Immature natural killer cell (primary cell): ENCODE measurements around the gene TMOD4. TPM values are rescaled to one million over a fixed set of nuclear protein-coding genes. Genes with fewer than 3 reads are reported as not detected.
A peak's percentile ranks its signal among the peaks of the same experiment; 100 is the strongest.

Experiments
- DNase-seq, 3 donors: peaks; one replicate each; pipeline ENCODE4 v3.0.0; 2022; ENCODE audit warnings: mixed read lengths in 1 of 3
- H3K27ac Mint-ChIP-seq, 6 donors: one replicate each; pipeline ENCODE4 v1.8.0; 2020; ENCODE audit warnings: mixed read lengths in 6 of 6, mild to moderate bottlenecking in 5 of 6, inconsistent platforms in 4 of 6, moderate library complexity in 3 of 6
- H3K27me3 Mint-ChIP-seq, 3 donors: one replicate each; pipeline ENCODE4 v1.8.0; 2020 to 2021; ENCODE audit warnings: low read depth in 3 of 3, mild to moderate bottlenecking in 3 of 3, mixed read lengths in 3 of 3, moderate library complexity in 3 of 3, inconsistent platforms in 1 of 3
- H3K36me3 Mint-ChIP-seq, 3 donors: one replicate each; pipeline ENCODE4 v1.8.0; 2020; ENCODE audit warnings: mixed read lengths in 3 of 3, inconsistent platforms in 2 of 3, mild to moderate bottlenecking in 2 of 3
- H3K4me1 Mint-ChIP-seq, 2 donors: one replicate each; pipeline ENCODE4 v1.8.0; 2020; ENCODE audit warnings: inconsistent platforms in 2 of 2, mild to moderate bottlenecking in 2 of 2, mixed read lengths in 2 of 2, moderate library complexity in 1 of 2
- H3K4me3 Mint-ChIP-seq, 5 donors: one replicate each; pipeline ENCODE4 v1.8.0; 2020; ENCODE audit warnings: mild to moderate bottlenecking in 5 of 5, mixed read lengths in 5 of 5, inconsistent platforms in 3 of 5, moderate library complexity in 3 of 5
- H3K9me3 Mint-ChIP-seq, 6 donors: one replicate each; pipeline ENCODE4 v1.8.0; 2020; ENCODE audit warnings: mild to moderate bottlenecking in 6 of 6, mixed read lengths in 6 of 6, inconsistent platforms in 4 of 6, moderate library complexity in 3 of 6
- polyA plus RNA-seq, 3 donors: library from polyadenylated mRNA; unstranded; fragments of 300-500 nt; fragmentation: Illumina TruSeq; gene quantifications; one replicate each; pipeline ENCODE4 v1.2.3, GENCODE V29; 2021

The TMOD4 gene
- polyA plus RNA-seq, 3 donors from 2014 or later: 1.3 TPM; not detected in 2

DNA sequence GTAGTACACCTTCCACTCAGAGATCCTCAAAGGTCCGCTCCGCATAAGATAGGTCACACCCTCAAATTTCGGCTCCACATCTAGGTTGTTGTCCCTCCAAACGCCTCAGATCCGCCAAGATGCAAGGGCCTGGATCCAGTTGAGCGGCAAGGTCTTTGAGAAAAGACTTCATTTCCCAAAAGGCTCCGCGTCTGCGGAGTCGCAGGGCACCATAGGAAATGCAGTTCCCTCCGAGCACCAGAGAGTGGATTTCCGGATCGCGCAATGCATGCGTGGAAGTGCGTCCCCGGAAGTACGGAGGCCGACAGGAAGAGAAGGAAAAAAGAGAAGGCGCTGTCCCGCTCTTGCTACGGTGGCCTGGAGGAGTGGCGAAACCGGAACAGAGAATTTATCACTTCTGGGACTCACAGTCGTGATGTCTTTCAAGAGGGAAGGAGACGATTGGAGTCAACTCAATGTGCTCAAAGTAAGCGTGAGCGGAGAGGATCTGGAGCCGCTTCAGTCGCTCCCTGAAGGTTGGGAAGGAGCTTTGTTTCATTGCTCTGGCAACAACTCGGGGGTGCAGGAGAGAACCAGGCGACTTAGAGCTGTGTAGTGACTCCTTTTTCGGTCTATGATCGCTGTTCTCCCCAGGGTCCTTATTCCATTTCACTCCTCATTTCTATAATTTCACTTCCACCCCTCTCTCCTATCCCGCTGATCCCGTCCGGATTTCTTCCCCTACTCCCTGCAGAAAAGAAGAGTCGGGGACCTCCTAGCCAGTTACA is 9.9 kb downstream of the TMOD4 start, which contains the start of the genes LYSMD1 and SCNM1:
TSS of gene LYSMD1 (minus strand) at position 165 of the 767 bp plus-strand sequence. CDS start 644 bp downstream, outside the sequence.
TSS of gene SCNM1 (plus strand) at position 407 of the 767 bp plus-strand sequence. CDS start at position 416, 9 bp downstream.
- peaks cover 42 to 51% of the 10 kb centered on the region in 2 donors for H3K4me1 Mint-ChIP-seq
- peaks cover 9 to 15% (median 10%) of the 10 kb centered on the region in 3 donors for H3K27me3 Mint-ChIP-seq
- H3K36me3 Mint-ChIP-seq: peaks cover 12 to 26% (median 19%) of the 10 kb centered on the region in 3 donors

GRCh38 chr1:151165281-151165737 is 10.5 kb downstream of the TMOD4 start:
- Mint-ChIP-seq H3K4me3 (peak overlapping the region; percentile 94 to 100 (median 99)), H3K4me1 (peaks cover 43 to 57% of the 10 kb centered on the region in 2 donors), H3K36me3 (peaks cover 12 to 23% (median 18%) of the 10 kb centered on the region in 3 donors), H3K27me3 (peaks cover 9 to 14% (median 10%) of the 10 kb centered on the region in 3 donors), H3K27ac (peak overlapping the region in 5 of 6 donors; percentile 91 to 98 (median 94)), H3K9me3 (no peaks in the 10 kb centered on the region)
- DNase-seq: no peak

More for the DNA sequence above, 9.9 kb downstream of the TMOD4 start, which contains the start of the genes LYSMD1 and SCNM1:
- peak within 1 kb of the TSS; percentile 91 to 98 (median 95) for H3K27ac Mint-ChIP-seq
- H3K4me3 Mint-ChIP-seq: peak within 1 kb of the TSS; percentile 94 to 100 (median 99)
- peak; percentile 95 to 97 (median 96) for DNase-seq
- no peaks in the 10 kb centered on the region for H3K9me3 Mint-ChIP-seq

DNA sequence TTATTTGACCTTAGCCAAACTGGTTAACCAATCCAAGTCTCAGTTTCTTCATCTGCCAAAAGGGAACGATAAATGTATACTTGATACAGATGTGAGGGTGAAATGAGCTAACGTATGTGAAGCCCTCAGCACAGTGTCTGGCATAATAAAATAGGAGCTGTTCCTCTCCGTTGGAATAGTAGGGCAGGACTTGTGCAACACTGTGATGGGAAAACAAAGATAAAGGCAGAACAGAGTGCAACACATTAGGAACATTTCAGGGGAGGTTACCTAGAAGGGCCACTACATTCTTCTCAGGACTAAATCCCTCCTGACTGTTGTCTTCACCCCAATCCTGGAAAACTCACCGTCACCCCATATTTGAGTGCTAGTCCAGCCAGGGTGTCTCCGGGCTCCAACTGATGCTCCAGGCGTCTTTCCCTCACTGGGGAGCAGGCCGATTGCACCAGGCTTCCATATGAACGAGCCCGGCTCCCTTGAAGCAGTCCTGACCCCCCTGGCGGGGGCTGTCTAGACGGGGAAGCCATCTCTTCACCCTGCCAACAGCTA is 11.0 kb downstream of the TMOD4 start:
- Mint-ChIP-seq H3K36me3 (peaks cover 12 to 22% (median 14%) of the 10 kb centered on the region in 3 donors), H3K4me3 (peak overlapping the region in 4 of 5 donors; percentile 32 to 100 (median 67)), H3K9me3 (no peaks in the 10 kb centered on the region), H3K27me3 (peaks cover 9 to 12% (median 10%) of the 10 kb centered on the region in 3 donors), H3K4me1 (peaks cover 46 to 62% of the 10 kb centered on the region in 2 donors), H3K27ac (peak overlapping the region in 4 of 6 donors; percentile 45 to 81 (median 62))
- no peak for DNase-seq

DNA sequence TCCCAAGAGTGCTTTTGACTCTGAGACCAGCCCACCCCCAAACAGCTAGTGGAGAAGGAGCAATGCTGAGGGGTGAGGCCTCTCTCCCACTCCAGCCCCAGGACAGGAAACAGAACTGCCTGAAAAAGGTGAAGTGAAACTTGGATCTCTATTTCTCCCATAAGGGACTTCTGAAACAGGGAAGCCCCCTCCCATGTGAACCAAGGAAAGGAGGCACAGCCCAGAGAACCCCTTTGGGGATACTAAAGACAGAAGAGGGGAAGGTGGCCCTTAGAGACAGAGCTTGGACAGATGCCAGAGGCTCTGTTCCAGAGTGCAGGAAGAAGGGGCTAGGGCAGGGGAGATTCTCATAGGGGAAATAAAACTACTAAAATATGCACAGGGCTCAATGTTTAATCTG is 16.4 kb downstream of the TMOD4 start:
- DNase-seq: no peak
- H3K27ac Mint-ChIP-seq: peak overlapping the region; percentile 80 to 95 (median 89)
- H3K36me3 Mint-ChIP-seq: peaks cover 8 to 21% (median 14%) of the 10 kb centered on the region in 3 donors
- peaks cover 54 to 73% of the 10 kb centered on the region in 2 donors for H3K4me1 Mint-ChIP-seq
- H3K4me3 Mint-ChIP-seq: peak overlapping the region; percentile 10 to 67 (median 60)
- H3K9me3 Mint-ChIP-seq: no peaks in the 10 kb centered on the region
- H3K27me3 Mint-ChIP-seq: peaks cover 0 to 4% (median 4%) of the 10 kb centered on the region in 3 donors

GRCh38 chr1:151158751-151159251 is 17.0 kb downstream of the TMOD4 start:
- H3K27ac Mint-ChIP-seq: peak overlapping the region; percentile 80 to 97 (median 92)
- H3K4me1 Mint-ChIP-seq: peaks cover 54 to 69% of the 10 kb centered on the region in 2 donors
- H3K4me3 Mint-ChIP-seq: peak overlapping the region; percentile 95 to 99 (median 98)
- H3K27me3 Mint-ChIP-seq: peaks cover 0 to 4% (median 4%) of the 10 kb centered on the region in 3 donors
- H3K36me3 Mint-ChIP-seq: peaks cover 8 to 18% (median 14%) of the 10 kb centered on the region in 3 donors
- DNase-seq: no peak
- no peaks in the 10 kb centered on the region for H3K9me3 Mint-ChIP-seq

DNA sequence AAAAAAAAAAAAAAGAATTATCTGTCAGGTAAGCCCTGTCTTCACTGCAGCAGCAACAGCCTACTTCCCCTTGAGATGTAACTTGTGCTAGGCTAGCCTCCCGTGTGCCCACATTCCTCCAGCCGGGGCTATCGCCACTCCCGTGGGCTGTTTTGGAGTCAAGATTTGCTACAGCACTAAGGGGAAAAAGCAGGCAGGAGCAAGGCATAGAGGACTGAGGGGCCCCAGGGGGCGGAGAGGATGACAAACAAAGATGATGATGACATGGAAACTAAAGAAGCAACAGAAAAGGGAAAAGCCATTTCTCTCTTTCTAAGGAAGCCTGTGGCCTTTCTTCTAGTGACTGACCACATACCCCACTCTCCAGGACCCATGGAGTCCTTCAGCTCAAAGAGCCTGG is 17.5 kb downstream of the TMOD4 start:
- Mint-ChIP-seq H3K4me3 (peak overlapping the region; percentile 95 to 99 (median 98)), H3K27ac (peak overlapping the region; percentile 81 to 97 (median 90)), H3K4me1 (peaks cover 54 to 69% of the 10 kb centered on the region in 2 donors), H3K27me3 (peaks cover 0 to 4% (median 4%) of the 10 kb centered on the region in 3 donors), H3K9me3 (no peaks in the 10 kb centered on the region), H3K36me3 (peaks cover 8 to 18% (median 14%) of the 10 kb centered on the region in 3 donors)
- DNase-seq: no peak

- peaks cover 0 to 4% (median 4%) of the 10 kb centered on the region in 3 donors for H3K27me3 Mint-ChIP-seq
- H3K36me3 Mint-ChIP-seq: peaks cover 8 to 18% (median 14%) of the 10 kb centered on the region in 3 donors
- no peaks in the 10 kb centered on the region for H3K9me3 Mint-ChIP-seq
- peak overlapping the region; percentile 81 to 97 (median 90) for H3K27ac Mint-ChIP-seq
- DNase-seq: peak; percentile 60 to 67 (median 64)
- H3K4me1 Mint-ChIP-seq: peaks cover 50 to 61% of the 10 kb centered on the region in 2 donors
- peak overlapping the region; percentile 95 to 99 (median 98) for H3K4me3 Mint-ChIP-seq
Observed at GRCh38 chr1:151157067-151157531, 18.7 kb downstream of the TMOD4 start.

GRCh38 chr1:151156515-151156819 is 19.3 kb downstream of the TMOD4 start, which contains the start of gene TNFAIP8L2:
TNFAIP8L2 (plus strand) TSS chr1:151156649; CDS start chr1:151158698, 2,049 bp downstream.
- Mint-ChIP-seq H3K4me1 (peaks cover 43 to 55% of the 10 kb centered on the region in 2 donors), H3K36me3 (peaks cover 8 to 18% (median 14%) of the 10 kb centered on the region in 3 donors), H3K27me3 (peaks cover 0 to 5% (median 4%) of the 10 kb centered on the region in 3 donors), H3K9me3 (no peaks in the 10 kb centered on the region), H3K4me3 (peak within 1 kb of the TSS; percentile 95 to 99 (median 98)), H3K27ac (peak within 1 kb of the TSS; percentile 81 to 97 (median 90))
- peak; percentile 48 to 60 (median 59) for DNase-seq

GRCh38 chr1:151147665-151148064 is 28.1 kb downstream of the TMOD4 start:
- peak overlapping the region in 1 of 6 donors; percentile 95 for H3K27ac Mint-ChIP-seq
- no peak for DNase-seq

GRCh38 chr1:151147132-151147503 is 28.7 kb downstream of the TMOD4 start:
- peaks cover 0 to 3% (median 0%) of the 10 kb centered on the region in 3 donors for H3K36me3 Mint-ChIP-seq
- peaks cover 13 to 18% of the 10 kb centered on the region in 2 donors for H3K4me1 Mint-ChIP-seq
- H3K9me3 Mint-ChIP-seq: no peaks in the 10 kb centered on the region
- DNase-seq: no peak
- H3K27me3 Mint-ChIP-seq: peaks cover 0 to 5% (median 3%) of the 10 kb centered on the region in 3 donors
- peak overlapping the region; percentile 51 to 95 (median 77) for H3K27ac Mint-ChIP-seq
- peak overlapping the region; percentile 85 to 98 (median 96) for H3K4me3 Mint-ChIP-seq

More at GRCh38 chr1:151147665-151148064, 28.1 kb downstream of the TMOD4 start:
- no peaks in the 10 kb centered on the region for H3K9me3 Mint-ChIP-seq
- H3K4me3 Mint-ChIP-seq: peak overlapping the region; percentile 70 to 97 (median 89)
- peaks cover 13 to 18% of the 10 kb centered on the region in 2 donors for H3K4me1 Mint-ChIP-seq
- peaks cover 0 to 3% (median 0%) of the 10 kb centered on the region in 3 donors for H3K36me3 Mint-ChIP-seq
- H3K27me3 Mint-ChIP-seq: peaks cover 0 to 5% (median 3%) of the 10 kb centered on the region in 3 donors

DNA sequence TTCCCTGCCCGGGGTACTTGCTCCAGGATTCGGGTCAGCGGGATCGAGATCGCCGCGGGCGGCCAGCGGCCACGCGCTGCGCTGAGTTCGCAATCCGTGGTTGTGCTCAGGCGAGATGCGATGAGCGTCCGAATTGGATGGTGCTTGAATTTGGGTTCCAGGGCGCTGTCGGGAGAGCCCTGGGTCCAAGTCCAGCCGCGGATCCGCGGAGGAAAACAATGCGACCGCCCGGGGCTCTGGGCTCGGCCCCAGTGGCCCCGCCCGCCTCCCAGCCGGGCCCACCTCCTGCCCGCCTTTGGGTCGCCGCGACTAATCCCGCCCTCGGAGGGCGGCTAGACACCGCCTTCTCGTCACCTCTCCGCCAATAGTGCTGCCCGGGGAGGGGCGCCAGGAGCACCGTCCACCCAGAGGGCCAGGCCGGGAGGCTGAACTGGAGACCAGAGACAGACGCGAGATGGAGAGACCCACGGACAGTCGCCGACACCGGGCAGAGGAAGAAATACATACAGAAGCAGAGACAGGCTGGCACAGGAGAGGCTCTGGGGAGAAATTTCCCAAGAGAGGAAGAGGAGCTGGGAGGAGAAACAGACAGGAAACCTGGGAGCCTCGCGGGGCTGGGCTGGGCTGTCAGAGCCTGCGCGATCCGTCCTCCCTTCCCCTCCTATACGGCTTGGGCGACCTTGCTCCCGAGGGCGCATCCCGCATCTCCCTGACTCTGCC is 29.2 kb downstream of the TMOD4 start, which contains the start of gene SEMA6C:
TSS of gene SEMA6C (minus strand) at position 220 of the 720 bp plus-strand sequence. CDS start 4,010 bp downstream, outside the sequence.
- Mint-ChIP-seq H3K4me1 (peaks cover 13 to 18% of the 10 kb centered on the region in 2 donors), H3K27ac (peak within 1 kb of the TSS; percentile 51 to 95 (median 78)), H3K27me3 (peaks cover 0 to 5% (median 1%) of the 10 kb centered on the region in 3 donors), H3K4me3 (peak within 1 kb of the TSS; percentile 85 to 98 (median 96)), H3K36me3 (peaks cover 0 to 3% (median 0%) of the 10 kb centered on the region in 3 donors), H3K9me3 (no peaks in the 10 kb centered on the region)
- DNase-seq: peak; percentile 85 to 88 (median 86)

GRCh38 chr1:151146072-151146411 is 29.7 kb downstream of the TMOD4 start:
- peaks cover 13 to 18% of the 10 kb centered on the region in 2 donors for H3K4me1 Mint-ChIP-seq
- DNase-seq: no peak
- peaks cover 0 to 3% (median 0%) of the 10 kb centered on the region in 3 donors for H3K36me3 Mint-ChIP-seq
- H3K27me3 Mint-ChIP-seq: peaks cover 0 to 5% (median 1%) of the 10 kb centered on the region in 3 donors
- peak overlapping the region in 2 of 6 donors; percentile 45 to 46 for H3K27ac Mint-ChIP-seq
- no peaks in the 10 kb centered on the region for H3K9me3 Mint-ChIP-seq
- peak overlapping the region; percentile 85 to 98 (median 96) for H3K4me3 Mint-ChIP-seq
